ENCODE data around the gene ZNF575.
"Not testable (repeated sequence)": the region's sequence is repeated elsewhere in the genome, so short reads cannot be mapped to it uniquely, and the experiment has no call there.

The ZNF575 gene

GRCh38 chr19:43545981-43546380 is 13.0 kb downstream of the ZNF575 start:
- no peak for DNase-seq

GRCh38 chr19:43546581-43546980 is 13.6 kb downstream of the ZNF575 start:
- DNase-seq, result no peak

- DNase-seq, result not testable (repeated sequence)
These were observed 14.9 kb downstream of the ZNF575 start for GRCh38 chr19:43547926-43548325.

- DNase-seq, result no peak
These were observed 15.7 kb downstream of the ZNF575 start for GRCh38 chr19:43548706-43549105.

- DNase-seq, result no peak
These were observed 18.6 kb downstream of the ZNF575 start for GRCh38 chr19:43551399-43552197.

- no peak for DNase-seq
These were observed 19.1 kb downstream of the ZNF575 start for GRCh38 chr19:43552198-43552450.

- DNase-seq, result no peak
These were observed 19.6 kb downstream of the ZNF575 start for GRCh38 chr19:43552616-43553015.

- no peak for DNase-seq
These were observed 20.7 kb downstream of the ZNF575 start for GRCh38 chr19:43553656-43554055.

GRCh38 chr19:43554317-43554895 is 21.4 kb downstream of the ZNF575 start:
- DNase-seq, result no peak

- peak; percentile 78 for DNase-seq
These were observed 22.3 kb downstream of the ZNF575 start for GRCh38 chr19:43555185-43555770.

GRCh38 chr19:43560687-43561086 is 27.7 kb downstream of the ZNF575 start:
- DNase-seq, result peak; percentile 37

- DNase-seq, result no peak
These were observed 28.4 kb downstream of the ZNF575 start for GRCh38 chr19:43561139-43561970.

- DNase-seq, result no peak
These were observed 29.3 kb downstream of the ZNF575 start for GRCh38 chr19:43562226-43562697.

- DNase-seq, result peak; percentile 100
These were observed 29.8 kb downstream of the ZNF575 start for GRCh38 chr19:43562698-43563241.

GRCh38 chr19:43563816-43564457 is 30.9 kb downstream of the ZNF575 start:
- DNase-seq, result peak; percentile 20

GRCh38 chr19:43564800-43565199 is 31.8 kb downstream of the ZNF575 start:
- no peak for DNase-seq

- no peak for DNase-seq
These were observed 36.7 kb downstream of the ZNF575 start for GRCh38 chr19:43569657-43570056.

GRCh38 chr19:43570174-43570791 is 37.3 kb downstream of the ZNF575 start:
- no peak for DNase-seq

GRCh38 chr19:43572171-43572588 is 39.2 kb downstream of the ZNF575 start:
- no peak for DNase-seq

- DNase-seq, result no peak
These were observed 41.6 kb downstream of the ZNF575 start for GRCh38 chr19:43574424-43575155.

Measured in MV-4-11 (cell line).